HUES64 (cell line): ENCODE measurements around the gene LIG1.

Source experiments
- H3K27ac ChIP-seq: 2 replicates; pipeline ENCODE4 v1.7.0; 2013; ENCODE audit warnings: low read depth, low read length, inconsistent platforms
- H3K27me3 ChIP-seq: 2 replicates; pipeline ENCODE4 v1.6.1; 2013; ENCODE audit warnings: mild to moderate bottlenecking, low read length; ENCODE audit not compliant: insufficient read depth
- H3K36me3 ChIP-seq: 2 replicates; pipeline ENCODE4 v1.6.1; 2013; ENCODE audit warnings: mild to moderate bottlenecking, low read length; ENCODE audit not compliant: insufficient read depth
- H3K4me1 ChIP-seq: 2 replicates; pipeline ENCODE4 v1.6.1; 2013; ENCODE audit warnings: mild to moderate bottlenecking, low read length, moderate library complexity; ENCODE audit not compliant: insufficient read depth
- H3K4me3 ChIP-seq: 2 replicates; pipeline ENCODE4 v1.5.1; 2013; ENCODE audit warnings: mild to moderate bottlenecking, low read length, moderate library complexity
- H3K9ac ChIP-seq: 2 replicates; pipeline ENCODE4 v1.6.1; 2013; ENCODE audit warnings: mild to moderate bottlenecking, low read depth, low read length
- H3K9me3 ChIP-seq: 2 replicates; pipeline ENCODE4 v1.6.1; 2013; ENCODE audit warnings: low read depth, low read length; ENCODE audit not compliant: insufficient read depth
- WGBS: fragments of 150-250, 120-280 bp; methylation state at CpG from one replicate; pipeline ENCODE4 v1.1.7; 2013; ENCODE audit warnings: missing lambda C conversion rate; 5-methylcytosine and 5-hydroxymethylcytosine counted together

Gene LIG1

DNA sequence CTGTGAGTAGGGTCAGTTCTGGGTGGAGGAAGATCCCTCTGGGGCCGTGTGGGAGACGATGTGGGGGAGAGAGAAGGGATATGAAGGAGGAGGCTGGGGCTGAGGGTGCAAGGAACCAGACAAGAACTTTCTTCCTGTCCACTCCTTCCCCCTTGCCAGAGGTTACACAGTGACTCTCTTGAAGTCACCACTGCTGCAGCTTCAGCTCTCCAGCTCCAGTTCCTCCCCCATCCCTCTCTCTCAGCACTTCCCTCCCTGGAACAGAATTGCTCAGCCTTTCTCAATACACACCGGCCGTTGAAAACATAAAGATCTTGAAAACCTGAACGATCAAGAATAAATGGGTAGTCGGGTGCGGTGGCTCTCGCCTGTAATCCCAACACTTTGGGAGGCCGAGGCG is 5.4 kb upstream of the LIG1 start:
- WGBS = 94% methylated on average over 10 of the region's 10 CpGs
- Histone ChIP-seq H3K27ac (no peak overlapping the region), H3K27me3 (no peaks in the 10 kb centered on the region), H3K9me3 (peaks cover 4% of the 10 kb centered on the region; the same call in 1 of the 2 replicates), H3K36me3 (peaks cover 47% of the 10 kb centered on the region), H3K9ac (no peak overlapping the region), H3K4me3 (no peak overlapping the region), H3K4me1 (no peaks in the 10 kb centered on the region; the same call in 1 of the 2 replicates)

DNA sequence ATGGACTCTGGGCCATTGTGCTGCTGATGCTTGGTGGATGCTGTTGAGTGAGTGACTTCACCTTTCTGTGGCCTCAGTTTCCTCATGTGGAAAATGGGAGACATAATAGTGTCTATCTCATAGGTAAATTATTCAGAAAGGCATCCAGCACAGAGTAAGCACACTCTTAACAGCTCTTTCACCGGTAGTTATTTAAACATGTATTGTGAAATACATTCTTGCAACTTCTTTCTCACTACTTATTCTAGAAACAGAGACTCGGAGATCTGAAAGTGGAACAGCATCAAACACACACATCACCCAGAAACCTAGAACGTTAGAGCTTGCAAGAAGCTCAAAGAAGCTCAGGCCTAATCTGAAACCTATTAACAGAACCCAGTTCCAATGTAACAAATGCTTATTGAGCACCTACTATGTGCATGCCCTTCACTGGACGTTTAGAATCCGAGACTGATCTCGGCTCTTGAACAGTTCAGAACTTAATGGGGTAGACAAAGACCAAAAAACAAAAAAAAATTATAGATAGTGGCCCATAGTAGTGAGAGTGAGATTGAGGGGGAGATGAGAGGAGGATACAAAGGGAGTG is 4.4 kb upstream of the LIG1 start:
- H3K27ac ChIP-seq = no peak overlapping the region
- H3K4me1 ChIP-seq = no peaks in the 10 kb centered on the region; the same call in 1 of the 2 replicates
- no peak overlapping the region for H3K4me3 ChIP-seq
- peaks cover 38% of the 10 kb centered on the region for H3K36me3 ChIP-seq
- H3K9ac ChIP-seq = no peak overlapping the region
- no peaks in the 10 kb centered on the region for H3K27me3 ChIP-seq
- H3K9me3 ChIP-seq = no peaks in the 10 kb centered on the region
- WGBS = 88% methylated on average over 6 of the region's 6 CpGs

DNA sequence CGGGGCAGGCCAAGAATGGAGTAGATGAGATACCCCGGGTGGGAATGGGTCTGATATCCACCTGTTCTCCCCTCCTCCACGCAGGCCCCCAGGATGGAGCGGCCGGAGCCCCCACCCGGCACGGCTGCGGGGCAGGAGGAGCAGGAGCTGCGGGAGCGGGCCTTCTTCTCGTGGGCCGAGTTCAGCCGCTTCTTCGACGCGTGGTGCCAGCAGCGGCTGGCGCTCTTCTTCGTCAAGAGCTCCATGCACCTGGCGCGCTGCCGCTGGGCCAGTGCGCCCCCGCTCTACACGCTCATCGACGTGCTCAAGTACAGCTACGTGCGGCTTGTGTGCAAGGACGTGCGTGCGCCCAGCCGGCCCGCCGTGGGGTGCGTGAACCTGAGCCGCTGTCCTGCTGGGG is 1.6 kb upstream of the LIG1 start:
- H3K4me1 ChIP-seq = no peaks in the 10 kb centered on the region; the same call in none of the 2 replicates
- peak overlapping the region; percentile 98 for H3K9ac ChIP-seq
- no peaks in the 10 kb centered on the region for H3K9me3 ChIP-seq
- 95% methylated on average over 37 of the region's 37 CpGs for WGBS
- no peaks in the 10 kb centered on the region for H3K27me3 ChIP-seq
- peaks cover 34% of the 10 kb centered on the region for H3K36me3 ChIP-seq
- no peak overlapping the region for H3K27ac ChIP-seq
- peak overlapping the region; percentile 98 for H3K4me3 ChIP-seq

DNA sequence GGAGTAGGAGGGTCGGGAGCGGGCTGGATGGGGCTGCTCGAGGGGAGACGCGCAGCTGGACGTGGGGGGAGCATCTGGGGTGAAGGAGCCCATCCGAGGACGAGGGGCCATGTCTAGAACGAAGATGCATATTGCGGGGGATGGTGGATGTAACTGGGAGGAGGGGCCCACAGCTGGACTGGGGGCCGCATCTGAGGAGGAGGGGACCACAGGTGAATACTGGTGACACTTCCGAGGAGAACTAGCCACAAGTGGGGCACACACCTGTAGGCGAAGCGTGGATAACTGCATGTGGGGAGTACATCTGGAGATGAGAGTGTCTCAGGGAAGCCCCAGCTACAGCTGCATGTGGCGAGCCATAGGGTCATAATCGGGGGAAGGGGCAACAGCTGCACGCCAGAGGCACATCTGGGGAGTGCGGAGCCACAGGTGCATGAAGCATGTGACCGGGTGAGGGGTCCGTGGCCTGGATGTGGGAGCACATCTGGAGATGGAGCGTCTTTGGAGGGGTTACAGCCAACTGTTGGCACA is 738 bp upstream of the LIG1 start:
- WGBS = 5% methylated on average over 21 of the region's 21 CpGs
- Histone ChIP-seq H3K27ac (peak overlapping the region; percentile 96), H3K9me3 (no peaks in the 10 kb centered on the region), H3K36me3 (peaks cover 30% of the 10 kb centered on the region), H3K27me3 (no peaks in the 10 kb centered on the region), H3K4me3 (peak overlapping the region; percentile 98), H3K4me1 (no peaks in the 10 kb centered on the region; the same call in none of the 2 replicates), H3K9ac (peak overlapping the region; percentile 98)

DNA sequence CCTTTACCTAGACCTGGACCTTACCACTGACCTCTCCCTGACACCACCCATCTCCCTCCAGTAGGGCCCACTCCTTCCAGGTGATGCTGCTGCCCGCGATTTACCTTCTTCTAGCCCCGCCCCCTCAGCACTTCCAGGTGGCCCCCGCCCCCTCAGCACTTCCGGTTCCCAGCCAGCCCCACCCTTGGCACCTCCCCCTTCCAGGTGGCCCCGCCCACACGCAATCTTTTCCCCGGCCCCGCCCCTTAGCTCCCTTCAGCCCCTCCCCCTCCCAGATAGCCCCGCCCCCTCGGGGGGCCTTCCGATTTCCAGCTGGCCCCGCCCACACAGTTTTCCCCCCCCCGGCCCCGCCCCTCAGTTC is 586 bp downstream of the LIG1 start:
- peak overlapping the region; percentile 98 for H3K4me3 ChIP-seq
- peak overlapping the region; percentile 96 for H3K27ac ChIP-seq
- H3K9me3 ChIP-seq = no peaks in the 10 kb centered on the region
- H3K36me3 ChIP-seq = peaks cover 27% of the 10 kb centered on the region
- H3K4me1 ChIP-seq = no peaks in the 10 kb centered on the region; the same call in none of the 2 replicates
- H3K9ac ChIP-seq = peak overlapping the region; percentile 98; the same call in 1 of the 2 replicates
- 0% methylated on average over 14 of the region's 15 CpGs for WGBS
- H3K27me3 ChIP-seq = no peaks in the 10 kb centered on the region

DNA sequence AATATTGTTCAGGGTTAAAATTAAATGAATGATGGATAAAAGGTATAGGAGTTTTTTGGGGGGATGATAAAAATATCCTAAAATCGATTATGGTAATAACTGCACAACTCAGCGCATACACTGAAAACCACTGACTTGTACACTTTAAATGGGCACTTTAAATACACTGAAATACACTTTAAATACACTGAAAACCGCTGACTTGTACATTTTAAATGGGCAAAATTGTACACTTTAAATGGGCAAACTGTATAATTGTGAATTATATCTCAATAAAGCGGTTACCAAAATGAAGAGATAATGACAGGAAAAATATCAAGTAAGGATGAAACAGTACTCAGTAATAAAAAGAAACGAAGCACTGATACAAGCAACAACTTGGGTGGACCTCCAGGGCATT is 1.5 kb downstream of the LIG1 start:
- Histone ChIP-seq H3K36me3 (peaks cover 26% of the 10 kb centered on the region), H3K9ac (no peak overlapping the region), H3K27me3 (no peaks in the 10 kb centered on the region), H3K27ac (no peak overlapping the region), H3K4me1 (no peaks in the 10 kb centered on the region; the same call in none of the 2 replicates), H3K9me3 (no peaks in the 10 kb centered on the region), H3K4me3 (no peak overlapping the region)
- 71% methylated on average over 5 of the region's 5 CpGs for WGBS

DNA sequence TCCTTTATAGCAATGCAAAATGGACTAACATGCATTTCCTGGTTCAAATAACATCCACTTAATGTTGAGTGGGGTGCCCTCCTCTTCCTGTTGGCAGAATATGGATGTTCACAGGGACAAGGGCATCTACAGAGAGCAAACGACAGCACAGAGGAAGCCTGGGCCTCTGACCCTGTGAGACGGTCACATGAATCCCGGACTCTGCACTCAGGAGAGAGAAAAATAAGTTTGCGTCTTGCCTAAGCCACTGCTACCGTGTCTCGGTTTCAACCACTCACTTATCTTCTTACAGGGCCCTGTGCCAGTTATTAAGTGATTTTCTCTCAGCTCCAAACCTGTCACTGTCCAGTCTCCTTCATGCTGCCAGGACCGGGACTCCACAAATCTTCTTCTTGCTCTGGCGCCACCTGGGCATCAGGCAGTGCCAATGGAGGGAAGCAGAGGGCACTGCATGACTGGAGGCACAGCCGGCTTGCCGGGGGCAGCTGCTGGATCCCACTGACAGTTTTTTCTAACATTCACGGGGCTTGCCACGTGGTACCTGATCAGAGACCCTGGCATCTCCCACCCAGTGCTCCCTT is 11.8 kb downstream of the LIG1 start:
- Histone ChIP-seq H3K9ac (no peak overlapping the region), H3K27ac (no peak overlapping the region), H3K9me3 (no peaks in the 10 kb centered on the region), H3K4me3 (no peak overlapping the region), H3K36me3 (peaks cover 59% of the 10 kb centered on the region), H3K4me1 (no peaks in the 10 kb centered on the region), H3K27me3 (no peaks in the 10 kb centered on the region)
- WGBS = 91% methylated on average over 12 of the region's 12 CpGs

DNA sequence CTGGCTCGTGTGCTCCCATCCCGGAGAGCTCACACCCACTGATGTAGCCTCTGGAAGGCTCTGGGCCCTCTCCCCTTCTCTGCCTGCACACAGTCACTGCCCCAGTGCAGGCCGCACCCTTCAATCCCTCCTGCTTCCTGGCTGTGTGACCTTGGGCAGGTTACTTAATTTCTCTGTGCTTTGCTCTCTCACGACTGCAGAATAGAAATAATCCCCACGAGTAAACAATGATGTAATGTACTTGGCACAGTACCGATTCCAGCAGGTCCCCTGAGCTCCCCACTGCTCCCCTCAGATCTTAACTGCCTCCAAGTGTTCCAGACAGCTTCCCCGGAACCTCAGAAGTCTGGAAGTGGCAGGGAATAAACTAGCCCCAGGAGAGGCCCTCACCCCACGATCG is 16.1 kb downstream of the LIG1 start:
- H3K27me3 ChIP-seq = no peaks in the 10 kb centered on the region
- H3K4me3 ChIP-seq = no peak overlapping the region
- WGBS = 93% methylated on average over 9 of the region's 9 CpGs
- no peaks in the 10 kb centered on the region for H3K9me3 ChIP-seq
- H3K4me1 ChIP-seq = no peaks in the 10 kb centered on the region
- peaks cover 65% of the 10 kb centered on the region for H3K36me3 ChIP-seq
- H3K27ac ChIP-seq = no peak overlapping the region
- no peak overlapping the region for H3K9ac ChIP-seq

DNA sequence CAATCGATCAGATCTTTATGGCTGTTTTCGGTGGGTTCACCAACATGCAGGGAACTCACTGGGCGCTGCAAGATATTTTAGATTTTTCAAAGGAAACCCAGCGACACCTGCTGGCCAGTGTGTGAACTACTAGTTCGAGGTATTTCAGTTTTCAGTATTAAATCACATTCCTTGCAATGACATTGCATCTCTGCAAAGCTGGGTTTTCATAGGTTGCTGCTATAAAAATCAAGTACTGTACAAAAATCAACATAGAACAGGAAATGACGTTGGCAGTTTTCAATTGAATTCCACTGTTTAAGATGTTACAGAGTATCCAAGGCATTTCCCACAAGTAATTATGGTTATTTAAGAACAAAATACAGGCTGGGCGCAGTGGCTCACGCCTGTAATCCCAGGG is 17.6 kb downstream of the LIG1 start:
- Histone ChIP-seq H3K9me3 (no peaks in the 10 kb centered on the region), H3K27ac (0 out of 2 replicates have a peak overlapping the region, but pooled peaks have one; percentile 39), H3K4me1 (no peaks in the 10 kb centered on the region), H3K9ac (no peak overlapping the region), H3K36me3 (peaks cover 66% of the 10 kb centered on the region), H3K4me3 (no peak overlapping the region), H3K27me3 (no peaks in the 10 kb centered on the region)
- WGBS = 52% methylated on average over 8 of the region's 8 CpGs

DNA sequence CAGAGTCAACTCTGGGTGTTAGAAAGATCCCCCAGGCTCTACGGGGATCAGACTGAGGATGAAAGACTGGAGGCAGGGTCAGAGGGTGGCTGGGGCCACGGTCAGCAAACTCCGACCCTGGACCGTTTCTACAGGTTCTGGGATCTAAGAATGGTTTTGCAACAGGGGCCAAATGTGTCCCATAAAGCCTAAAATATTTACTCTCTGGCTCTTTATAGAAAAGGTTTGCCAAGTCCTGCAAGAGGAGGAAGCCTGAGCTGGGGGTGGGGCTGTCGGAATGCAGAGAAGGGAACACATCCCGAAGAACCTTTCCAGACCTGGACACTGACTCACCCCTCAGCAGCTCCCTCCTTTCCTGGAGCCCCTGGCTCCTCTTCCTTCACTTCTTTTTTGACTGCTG is 20.7 kb downstream of the LIG1 start:
- Histone ChIP-seq H3K27ac (no peak overlapping the region), H3K9me3 (no peaks in the 10 kb centered on the region), H3K4me1 (no peaks in the 10 kb centered on the region), H3K27me3 (no peaks in the 10 kb centered on the region), H3K9ac (no peak overlapping the region), H3K4me3 (no peak overlapping the region), H3K36me3 (peaks cover 79% of the 10 kb centered on the region)
- whole genome bisulfite sequencing = 94% methylated on average over 6 of the region's 6 CpGs

DNA sequence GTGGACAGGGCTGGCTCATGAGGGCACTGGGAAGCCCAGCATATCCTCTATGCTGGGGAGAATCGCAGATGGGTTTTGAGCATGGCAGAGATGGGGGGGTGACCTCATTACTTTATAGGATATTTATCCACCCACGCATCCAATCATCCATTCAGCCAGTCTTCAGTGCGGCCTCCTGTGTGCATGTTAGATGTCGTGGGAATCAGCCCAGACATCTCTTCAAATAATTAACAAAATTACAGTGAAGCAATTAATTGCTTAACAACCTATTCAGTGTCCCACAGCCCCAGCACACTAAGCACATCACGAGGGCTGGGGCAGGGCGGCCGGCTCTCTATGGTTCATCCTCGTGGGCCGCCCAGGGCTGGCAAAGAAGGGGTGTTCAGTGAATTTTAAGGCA is 21.6 kb downstream of the LIG1 start:
- Histone ChIP-seq H3K27me3 (no peaks in the 10 kb centered on the region), H3K27ac (no peak overlapping the region), H3K4me3 (no peak overlapping the region), H3K36me3 (peaks cover 82% of the 10 kb centered on the region), H3K9ac (no peak overlapping the region), H3K9me3 (no peaks in the 10 kb centered on the region), H3K4me1 (no peaks in the 10 kb centered on the region)
- 93% methylated on average over 9 of the region's 9 CpGs for WGBS
